ENCODE results near the gene SLX1B.
"Not testable (repeated sequence)": the region's sequence is repeated elsewhere in the genome, so short reads cannot be mapped to it uniquely, and the experiment has no call there.

Gene SLX1B

GRCh38 chr16:29454269-29454668, at the start of gene SLX1B, which contains the start of gene BOLA2:
Gene SLX1B (plus strand): TSS chr16:29454533.
Gene BOLA2 (minus strand): TSS chr16:29454351. CDS start chr16:29454253, 98 bp downstream.
- DNase-seq (ENCODE audit: low read depth); H3K4me3 ChIP-seq (ENCODE audit: low read depth, low read length): not testable (repeated sequence)

GRCh38 chr16:29405249-29405648, 49.1 kb upstream of the SLX1B start:
- DNase-seq (ENCODE audit: low read depth); H3K4me3 ChIP-seq (ENCODE audit: low read depth, low read length): not testable (repeated sequence)

GRCh38 chr16:29423587-29423986, 30.7 kb upstream of the SLX1B start:
- H3K4me3 ChIP-seq (ENCODE audit: low read depth, low read length); DNase-seq (ENCODE audit: low read depth): not testable (repeated sequence)

GRCh38 chr16:29425390-29425789, 28.9 kb upstream of the SLX1B start:
- DNase-seq (ENCODE audit: low read depth); H3K4me3 ChIP-seq (ENCODE audit: low read depth, low read length): not testable (repeated sequence)

GRCh38 chr16:29453754-29454153, 579 bp upstream of the SLX1B start:
- H3K4me3 ChIP-seq (ENCODE audit: low read depth, low read length); DNase-seq (ENCODE audit: low read depth): not testable (repeated sequence)

- not testable (repeated sequence) for H3K4me3 ChIP-seq (ENCODE audit: low read depth, low read length); DNase-seq (ENCODE audit: low read depth)
Measured at GRCh38 chr16:29454828-29455227, 495 bp downstream of the SLX1B start.

- H3K4me3 ChIP-seq (ENCODE audit: low read depth, low read length); DNase-seq (ENCODE audit: low read depth): not testable (repeated sequence)
Measured at GRCh38 chr16:29457660-29458059, 3.3 kb downstream of the SLX1B start.

- DNase-seq (ENCODE audit: low read depth); H3K4me3 ChIP-seq (ENCODE audit: low read depth, low read length): not testable (repeated sequence)
Measured at GRCh38 chr16:29459706-29460646, 5.6 kb downstream of the SLX1B start, which contains the start of gene SULT1A4. Gene SULT1A4 (plus strand): TSS chr16:29459913. CDS start chr16:29461386, 1,473 bp downstream.

- H3K4me3 ChIP-seq (ENCODE audit: low read depth, low read length); DNase-seq (ENCODE audit: low read depth): not testable (repeated sequence)
Measured at GRCh38 chr16:29460647-29461030, 6.3 kb downstream of the SLX1B start.

- not testable (repeated sequence) for DNase-seq (ENCODE audit: low read depth); H3K4me3 ChIP-seq (ENCODE audit: low read depth, low read length)
Measured at GRCh38 chr16:29465985-29466824, 11.9 kb downstream of the SLX1B start.

- not testable (repeated sequence) for DNase-seq (ENCODE audit: low read depth); H3K4me3 ChIP-seq (ENCODE audit: low read depth, low read length)
Measured at GRCh38 chr16:29466904-29467303, 12.6 kb downstream of the SLX1B start.

GRCh38 chr16:29467654-29468366, 13.5 kb downstream of the SLX1B start:
- H3K4me3 ChIP-seq (ENCODE audit: low read depth, low read length); DNase-seq (ENCODE audit: low read depth): not testable (repeated sequence)

GRCh38 chr16:29469660-29470059, 15.3 kb downstream of the SLX1B start:
- not testable (repeated sequence) for DNase-seq (ENCODE audit: low read depth); H3K4me3 ChIP-seq (ENCODE audit: low read depth, low read length)

GRCh38 chr16:29472065-29472464, 17.7 kb downstream of the SLX1B start:
- H3K4me3 ChIP-seq (ENCODE audit: low read depth, low read length); DNase-seq (ENCODE audit: low read depth): not testable (repeated sequence)

GRCh38 chr16:29482276-29482675, 27.9 kb downstream of the SLX1B start:
- DNase-seq (ENCODE audit: low read depth); H3K4me3 ChIP-seq (ENCODE audit: low read depth, low read length): not testable (repeated sequence)

- DNase-seq (ENCODE audit: low read depth); H3K4me3 ChIP-seq (ENCODE audit: low read depth, low read length): not testable (repeated sequence)
Measured at GRCh38 chr16:29506308-29506707, 52.0 kb downstream of the SLX1B start, which contains the start of gene NPIPB12. Gene NPIPB12 (minus strand): TSS chr16:29506408.
